HG03025 (cell line): ENCODE results near the gene GPR34.
"Not testable (repeated sequence)": the region's sequence is repeated elsewhere in the genome, so short reads cannot be mapped to it uniquely, and the experiment has no call there.

Experiments used
- ATAC-seq: cut with Tn5 transposase; IDR thresholded peaks from one replicate; pipeline ENCODE4 v1.9.1; 2021; ENCODE audit warnings: mild to moderate bottlenecking, moderate library complexity; ENCODE audit not compliant: unreplicated experiment, low FRiP score

Gene GPR34, protein sequence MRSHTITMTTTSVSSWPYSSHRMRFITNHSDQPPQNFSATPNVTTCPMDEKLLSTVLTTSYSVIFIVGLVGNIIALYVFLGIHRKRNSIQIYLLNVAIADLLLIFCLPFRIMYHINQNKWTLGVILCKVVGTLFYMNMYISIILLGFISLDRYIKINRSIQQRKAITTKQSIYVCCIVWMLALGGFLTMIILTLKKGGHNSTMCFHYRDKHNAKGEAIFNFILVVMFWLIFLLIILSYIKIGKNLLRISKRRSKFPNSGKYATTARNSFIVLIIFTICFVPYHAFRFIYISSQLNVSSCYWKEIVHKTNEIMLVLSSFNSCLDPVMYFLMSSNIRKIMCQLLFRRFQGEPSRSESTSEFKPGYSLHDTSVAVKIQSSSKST

DNA sequence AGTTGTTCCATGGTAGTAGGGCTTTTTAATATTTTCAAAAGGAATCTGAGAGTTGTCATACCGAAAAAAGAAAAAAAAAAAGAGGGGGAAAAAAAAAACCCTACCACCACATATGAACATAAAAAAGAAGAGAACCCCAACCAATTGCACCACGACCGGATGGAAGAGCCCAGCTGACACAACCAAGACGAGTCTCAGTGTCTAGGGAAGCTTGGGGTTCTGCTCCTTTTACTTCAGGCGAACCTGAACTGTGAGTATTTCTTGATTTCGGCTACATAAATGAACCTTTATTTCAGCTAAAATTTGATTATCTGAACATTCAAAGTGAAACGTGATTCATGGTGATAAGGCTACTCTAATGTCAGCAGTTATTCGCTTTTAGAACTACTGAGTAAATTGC, at the start of gene GPR34:
GPR34 (plus strand) TSS at position 139 of the 400 bp plus-strand sequence. CDS start 6,661 bp downstream, outside the sequence.
- no peak for ATAC-seq

DNA sequence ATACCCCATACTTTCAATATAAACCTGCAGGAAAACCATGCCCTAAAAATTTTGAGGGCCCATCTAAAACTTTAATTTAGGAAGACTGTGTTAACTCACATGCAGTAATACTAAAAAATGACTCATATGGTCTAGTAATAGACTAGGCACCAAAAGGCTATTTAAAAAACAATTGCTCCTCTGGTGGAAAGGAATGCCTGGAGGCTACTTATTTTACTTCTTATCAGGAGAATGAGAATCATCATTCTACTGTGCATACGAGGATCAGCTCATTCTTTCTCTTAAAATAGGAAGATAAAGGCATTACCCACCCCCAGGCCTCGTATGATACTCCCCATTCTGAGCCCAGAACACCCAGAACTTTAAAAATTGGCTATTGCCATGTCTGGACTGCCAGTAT, 42.6 kb upstream of the GPR34 start:
- ATAC-seq = not testable (repeated sequence)

DNA sequence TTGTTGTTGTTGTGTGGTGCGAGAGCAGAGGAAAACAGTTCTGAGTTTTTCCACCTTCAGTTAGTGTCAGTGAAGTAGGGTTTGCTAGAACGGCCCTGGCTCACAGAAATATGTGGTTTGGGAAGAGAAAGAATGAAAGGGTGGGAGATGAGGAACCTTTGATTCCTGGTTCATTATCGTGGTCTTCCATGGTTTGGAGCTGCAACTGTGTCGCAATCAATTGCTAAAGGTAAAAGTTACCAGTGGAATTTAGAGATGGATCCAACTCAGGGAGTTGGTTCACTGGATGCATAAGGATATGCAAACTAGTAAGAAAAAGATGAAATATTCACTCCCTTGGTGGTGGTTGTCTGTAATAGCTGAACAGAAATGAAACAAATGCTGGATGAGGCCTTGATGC, 35.6 kb upstream of the GPR34 start:
- ATAC-seq = no peak

DNA sequence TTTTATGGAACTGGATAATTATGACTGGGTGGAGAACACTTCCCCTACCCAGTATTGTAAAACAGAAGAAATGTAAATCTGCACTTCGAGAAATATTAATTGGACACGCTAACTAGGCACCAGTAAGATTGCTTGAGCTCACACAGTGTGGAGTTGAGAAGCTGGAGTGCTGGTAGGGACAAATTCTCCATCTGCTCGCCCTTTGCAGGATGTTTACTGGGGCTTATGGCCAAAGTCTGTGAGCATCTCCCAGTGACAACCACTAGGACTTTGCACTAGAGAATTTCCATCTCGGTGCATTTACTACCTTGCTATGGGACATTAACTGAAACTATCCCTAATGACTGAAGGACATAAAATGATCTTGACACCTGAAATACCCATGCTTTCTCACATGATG, 33.7 kb upstream of the GPR34 start:
- ATAC-seq = no peak

DNA sequence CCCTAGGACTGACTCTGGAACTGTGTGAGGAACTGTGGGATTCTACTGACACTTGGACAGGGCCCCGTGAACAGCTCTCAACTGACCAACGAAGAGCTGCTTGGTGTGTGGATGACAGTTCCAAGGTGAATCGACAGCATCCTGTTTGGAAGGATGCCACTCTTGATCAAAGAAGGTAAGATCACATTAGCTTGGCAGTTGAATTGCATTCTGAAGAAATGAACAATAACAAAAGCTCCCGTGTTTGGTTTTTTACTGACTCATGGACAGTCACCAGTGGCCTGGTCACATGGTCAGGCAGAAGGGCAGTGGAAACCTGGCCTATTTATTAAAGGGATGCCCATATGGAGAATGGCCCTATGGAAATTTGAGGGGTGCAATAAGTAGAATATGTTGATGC, 33.1 kb upstream of the GPR34 start:
- ATAC-seq = no peak

DNA sequence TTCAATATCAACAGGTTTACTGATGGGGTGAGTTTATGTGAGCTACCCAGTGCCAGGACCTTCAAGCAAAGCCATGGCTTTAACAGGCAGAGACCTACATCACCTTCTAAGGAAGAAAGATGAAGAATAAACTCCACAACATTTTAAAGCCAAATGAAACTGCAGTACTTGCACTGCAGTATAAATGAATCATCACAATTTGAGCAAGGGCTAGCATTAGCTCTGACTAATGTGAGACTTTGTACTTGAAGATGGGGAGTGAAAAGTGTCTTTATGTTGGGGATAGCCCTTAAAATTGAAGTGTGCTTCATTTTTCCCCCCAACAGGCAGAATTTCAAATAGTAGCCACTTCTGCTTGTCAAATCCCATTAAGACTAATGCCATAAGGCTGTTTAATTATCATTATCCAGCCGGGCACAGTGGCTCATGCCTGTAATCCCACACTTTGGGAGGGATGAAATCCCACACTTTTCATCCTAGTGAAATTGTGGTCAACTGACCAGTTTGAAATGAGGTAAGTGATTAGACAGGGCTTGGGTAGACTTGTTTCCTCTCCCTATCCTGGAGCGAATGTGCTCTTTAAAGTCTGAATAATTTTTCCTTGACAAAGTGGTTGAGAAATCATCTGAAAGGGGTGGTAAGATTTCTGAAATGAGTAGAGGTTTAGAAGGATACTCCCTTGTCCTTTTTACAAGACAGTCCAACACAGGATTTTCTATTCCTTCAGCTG, 27.2 kb upstream of the GPR34 start:
- no peak for ATAC-seq

DNA sequence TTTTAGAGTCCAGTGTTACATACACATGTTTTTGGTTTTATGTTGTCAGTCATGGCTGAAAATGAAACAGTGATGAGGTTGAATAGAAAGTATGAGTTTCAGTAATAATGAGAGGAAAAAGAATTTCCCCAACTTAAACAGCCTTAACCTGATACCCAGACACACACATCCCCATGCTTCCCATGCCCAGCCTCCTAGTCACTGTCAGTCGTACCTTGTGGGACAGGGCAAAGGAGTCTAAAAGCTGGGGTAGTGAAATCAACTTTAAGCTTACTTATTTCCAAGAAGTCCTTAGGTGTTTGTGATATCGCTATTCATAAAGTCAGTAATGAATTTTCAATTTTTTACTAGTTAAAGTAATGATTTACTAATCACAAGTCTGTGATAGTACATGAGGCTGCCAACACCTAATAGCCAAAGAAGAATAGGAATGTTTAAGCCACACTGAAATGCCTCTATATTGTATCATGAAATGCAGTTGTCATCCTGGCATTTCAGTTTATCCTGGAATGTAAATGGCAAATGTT, 24.3 kb upstream of the GPR34 start:
- no peak for ATAC-seq

DNA sequence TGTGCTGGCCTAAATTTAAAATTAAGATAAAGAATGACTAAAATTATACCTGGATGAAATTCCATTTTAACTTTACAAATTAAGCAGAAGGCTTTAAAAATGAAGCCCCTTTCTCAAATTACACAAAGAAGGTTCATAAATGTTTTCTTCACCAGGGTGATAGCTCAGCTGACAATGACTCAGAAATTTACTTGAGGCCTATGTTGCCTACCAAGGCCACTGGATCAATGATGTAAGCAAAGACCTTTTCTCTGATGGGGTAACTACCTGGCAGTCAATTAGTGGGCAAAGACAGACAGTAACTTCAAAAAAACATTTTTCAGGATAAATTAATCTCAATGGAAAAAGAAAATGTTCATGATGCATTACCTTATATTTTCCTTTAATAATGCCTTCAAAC, 23.9 kb upstream of the GPR34 start:
- ATAC-seq = no peak

DNA sequence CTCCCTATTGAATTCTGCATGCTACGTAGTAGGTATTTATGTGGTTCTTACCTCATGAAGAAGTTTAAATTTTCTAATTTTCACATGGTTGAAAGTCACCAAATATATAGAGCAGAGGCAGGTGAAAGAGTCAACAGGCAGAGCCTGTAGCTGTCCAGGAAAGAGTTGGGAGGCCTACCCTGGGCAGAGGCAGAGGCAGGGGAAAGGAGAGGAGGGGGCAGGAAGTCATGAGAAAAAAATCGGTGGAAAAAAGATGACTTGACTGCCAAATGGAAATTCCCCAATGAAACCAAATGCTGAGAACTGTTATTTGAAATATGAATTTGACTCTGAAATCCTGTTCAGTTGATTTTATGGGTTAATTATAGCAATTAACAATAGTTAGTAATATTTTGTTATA, 23.1 kb upstream of the GPR34 start:
- no peak for ATAC-seq

DNA sequence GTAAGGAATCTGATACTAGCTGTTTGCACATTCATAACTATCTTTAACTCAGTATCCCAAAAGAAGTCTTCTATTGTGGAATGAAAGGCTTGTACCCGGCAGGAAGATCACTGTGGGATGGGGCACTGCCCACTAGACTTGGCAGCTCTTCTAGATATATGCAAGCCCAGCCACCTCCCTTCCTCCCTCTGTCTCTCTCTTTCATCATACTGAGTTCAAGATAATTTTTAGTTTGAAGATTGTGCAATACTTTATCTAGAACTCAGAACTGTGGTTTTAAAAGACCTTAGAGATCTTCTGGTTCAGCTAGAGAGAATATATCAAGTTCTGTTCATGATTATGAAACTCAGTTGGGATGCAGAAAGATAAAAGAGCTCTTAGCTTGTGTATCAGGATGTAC, 22.5 kb upstream of the GPR34 start:
- ATAC-seq = no peak

DNA sequence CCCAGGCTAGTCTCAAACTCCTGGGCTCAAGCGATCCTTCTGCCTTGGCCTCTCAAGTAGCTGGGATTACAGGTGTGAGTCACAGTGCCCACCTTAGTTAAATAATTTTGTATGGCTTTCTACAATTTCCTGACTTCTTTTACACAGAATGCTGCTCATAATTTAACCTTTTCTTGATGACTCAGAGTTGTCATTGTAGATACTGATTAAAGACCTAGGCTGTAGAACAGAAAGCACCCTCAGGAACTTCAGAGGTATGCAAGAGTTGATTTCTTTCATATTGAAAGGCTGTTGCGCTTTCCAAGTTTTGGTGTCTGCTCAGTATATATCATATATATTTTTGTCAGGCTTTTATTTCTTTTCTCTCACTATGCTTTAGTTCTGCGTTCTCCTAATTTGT, 21.1 kb upstream of the GPR34 start:
- ATAC-seq = no peak

DNA sequence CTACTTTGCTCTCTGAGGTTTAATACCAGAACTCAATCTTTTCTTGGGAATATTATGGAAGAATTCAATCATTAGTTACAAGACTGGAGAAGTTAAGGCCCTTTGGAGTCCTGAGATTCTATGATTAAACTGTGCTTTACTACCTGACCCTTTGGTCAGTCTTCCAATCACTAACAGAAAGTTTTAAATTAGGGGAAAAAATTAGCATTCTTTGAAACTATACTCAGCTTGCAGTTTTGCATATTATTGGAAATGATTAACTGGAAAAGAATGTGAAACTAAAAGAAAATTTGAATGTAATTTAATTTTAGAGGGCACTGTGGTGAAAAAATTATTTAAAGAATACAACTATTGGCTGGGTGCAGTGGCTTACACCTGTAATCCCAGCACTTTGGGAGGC, 18.7 kb upstream of the GPR34 start:
- ATAC-seq = no peak

DNA sequence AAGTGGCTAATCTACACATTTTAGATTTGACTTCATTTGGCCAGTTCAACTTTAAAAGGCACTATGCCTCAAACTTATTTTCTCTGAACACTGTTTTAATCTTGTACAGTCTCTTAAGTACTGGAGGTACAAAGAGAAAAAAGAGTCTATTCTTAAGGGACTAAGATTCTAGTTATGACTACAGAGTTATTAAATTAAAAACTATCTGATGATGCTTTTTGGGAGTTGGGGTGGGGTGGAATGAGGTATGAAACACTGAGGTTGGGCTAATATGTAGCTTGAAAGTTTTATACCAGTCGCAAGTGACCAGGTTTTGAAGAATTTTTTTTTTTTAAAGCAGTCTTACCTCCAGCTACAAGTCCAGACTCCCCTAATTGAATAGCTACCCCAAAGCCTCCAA, 17.7 kb upstream of the GPR34 start:
- no peak for ATAC-seq

DNA sequence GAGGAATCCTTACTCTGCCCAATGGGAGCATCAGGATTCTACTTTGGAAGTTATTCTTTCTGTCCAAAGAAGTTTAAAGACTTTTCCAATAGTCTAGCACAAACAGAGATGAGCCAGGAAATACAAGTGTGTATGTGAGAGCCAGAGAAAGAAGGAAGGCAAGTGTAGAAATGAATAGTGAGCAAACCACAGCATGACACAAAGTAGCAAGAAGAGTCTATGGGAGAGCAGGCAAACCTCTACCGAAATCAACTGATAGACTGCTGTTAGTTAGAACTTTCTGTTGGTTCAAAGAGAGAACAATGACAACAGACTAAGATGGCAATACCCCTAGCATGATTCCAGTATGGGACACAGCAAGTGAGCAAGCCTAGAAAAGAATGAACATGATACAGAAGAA, 16.1 kb upstream of the GPR34 start:
- ATAC-seq = no peak

DNA sequence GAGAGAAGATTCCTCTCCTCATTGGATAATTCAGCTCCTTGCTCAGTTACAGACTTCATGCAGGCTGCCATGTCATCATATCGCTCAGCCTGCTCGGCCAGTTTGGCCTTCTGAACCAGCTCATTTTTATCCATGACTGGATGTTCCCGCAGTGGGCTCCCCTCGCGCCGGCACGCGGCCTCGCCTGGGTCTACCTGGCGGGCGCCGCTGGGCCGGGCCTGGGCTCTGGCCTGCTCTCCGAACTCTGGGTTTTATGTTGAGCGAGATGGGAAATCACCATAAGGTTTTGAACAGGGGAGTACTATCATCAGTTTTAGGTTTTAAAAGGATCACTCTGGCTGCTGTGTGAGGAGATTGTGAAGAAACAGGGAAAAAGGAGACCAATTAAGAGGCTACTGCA, 12.4 kb upstream of the GPR34 start:
- not testable (repeated sequence) for ATAC-seq

DNA sequence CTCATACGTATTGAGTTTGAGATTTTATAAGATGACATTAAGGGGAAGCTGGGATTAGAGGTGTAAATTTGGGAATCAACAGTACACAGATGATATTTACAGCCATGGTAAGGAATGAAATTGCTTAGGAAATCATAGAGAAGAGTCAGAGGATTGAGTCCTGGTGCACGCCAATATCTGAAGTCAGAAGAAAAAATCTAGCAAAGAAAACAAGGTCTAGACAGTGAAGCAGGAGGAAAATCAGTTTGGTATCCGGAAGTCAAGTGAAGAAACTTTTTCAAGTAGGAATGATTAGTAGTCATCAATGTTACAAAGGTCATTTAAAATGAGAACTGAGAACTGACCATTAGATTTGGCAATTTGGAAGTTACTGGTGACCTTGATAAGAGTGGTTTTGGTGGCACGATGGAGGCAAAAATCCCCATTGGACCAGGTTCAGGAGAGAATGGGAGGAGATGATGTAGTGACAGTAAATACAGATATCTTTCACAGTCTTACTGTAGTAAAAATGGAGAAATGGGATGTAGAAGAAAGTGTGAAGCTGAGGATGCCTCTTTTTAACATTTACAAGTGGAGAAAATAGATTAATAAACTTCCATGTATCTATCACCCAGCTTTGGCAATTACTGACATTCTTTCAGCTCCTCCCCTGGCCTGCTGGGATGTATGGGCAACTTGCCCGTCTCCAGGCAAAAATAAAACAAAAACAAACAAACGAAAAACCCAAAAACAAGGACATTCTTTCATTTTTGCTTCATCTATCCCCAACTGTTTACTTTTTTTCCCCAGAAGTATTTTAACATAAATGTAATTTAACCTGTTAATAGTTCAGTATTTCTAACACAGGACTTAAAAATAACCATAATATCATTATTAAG, 11.4 kb upstream of the GPR34 start:
- no peak for ATAC-seq

DNA sequence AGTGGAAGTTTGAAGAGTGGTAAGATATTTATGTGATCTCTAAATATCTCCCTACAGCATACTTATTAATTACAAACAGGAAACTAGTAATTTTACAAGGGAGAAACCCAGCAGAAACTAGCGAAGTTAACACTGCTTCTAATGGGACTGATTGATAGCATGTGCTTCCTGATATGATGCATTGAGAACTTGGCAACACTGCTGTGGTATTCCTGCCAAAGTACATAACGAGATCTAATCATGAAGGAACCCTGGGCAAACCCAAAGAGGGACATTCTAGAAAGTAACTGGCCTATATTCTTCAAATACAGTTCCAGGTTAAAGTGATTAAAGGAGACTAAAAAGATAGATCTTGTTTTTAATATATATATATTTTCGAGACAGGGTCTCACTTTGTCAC, 4.6 kb upstream of the GPR34 start:
- ATAC-seq = no peak

DNA sequence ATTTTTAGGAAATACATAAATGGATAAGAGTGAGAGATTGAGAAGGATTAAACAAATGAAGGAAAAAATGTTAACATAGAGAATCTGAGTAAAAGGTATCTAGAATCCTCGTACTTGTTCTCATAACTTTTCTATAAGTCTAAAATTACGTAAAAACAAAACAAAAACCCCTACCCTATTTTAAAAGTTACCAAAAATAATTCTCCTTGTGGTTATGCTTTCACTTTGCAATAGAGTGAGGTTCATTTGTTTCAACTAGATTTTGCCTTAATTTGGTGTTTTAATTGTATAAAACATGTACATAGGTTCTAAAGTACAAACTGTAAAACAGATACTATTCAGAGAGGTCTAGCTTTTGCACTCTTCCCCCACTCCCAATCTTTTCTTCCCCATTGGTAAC, 3.8 kb upstream of the GPR34 start:
- no peak for ATAC-seq

DNA sequence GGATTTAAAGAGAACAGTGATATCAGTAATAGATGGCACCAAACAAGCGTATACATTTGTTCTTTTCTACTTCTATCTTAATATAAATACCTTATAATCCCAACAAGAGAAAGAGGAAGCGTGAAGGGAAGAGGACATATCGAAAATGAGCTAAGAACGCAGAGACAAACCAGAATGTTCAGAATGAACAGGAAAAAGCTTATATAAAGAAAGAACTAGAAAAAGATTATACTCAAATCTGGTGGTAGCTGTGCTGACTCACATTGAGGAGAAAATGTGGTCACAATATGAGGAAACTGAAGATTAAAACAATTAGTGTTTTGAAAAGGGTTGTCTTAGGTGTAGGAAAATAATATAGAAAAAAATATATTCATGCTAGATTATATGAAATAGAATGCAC, 2.0 kb upstream of the GPR34 start:
- ATAC-seq = no peak

DNA sequence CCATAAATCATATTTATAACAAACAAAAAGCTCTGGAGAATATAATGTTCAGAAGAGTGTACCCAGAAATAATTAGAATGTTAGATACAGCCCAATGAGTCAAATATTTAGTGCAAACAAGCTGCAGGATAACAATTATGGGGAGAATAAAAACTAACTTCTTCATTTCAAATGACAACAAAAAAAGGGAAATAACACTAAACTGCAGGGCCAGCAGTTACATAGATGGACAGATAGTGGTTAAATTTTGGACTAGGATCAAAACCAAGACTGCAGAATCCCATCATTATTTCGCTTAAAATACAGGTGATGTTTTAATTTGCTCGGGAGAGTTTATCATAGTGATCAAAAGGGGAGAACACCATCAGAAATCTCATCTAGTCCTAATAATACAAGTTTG, 617 bp upstream of the GPR34 start:
- ATAC-seq = no peak

DNA sequence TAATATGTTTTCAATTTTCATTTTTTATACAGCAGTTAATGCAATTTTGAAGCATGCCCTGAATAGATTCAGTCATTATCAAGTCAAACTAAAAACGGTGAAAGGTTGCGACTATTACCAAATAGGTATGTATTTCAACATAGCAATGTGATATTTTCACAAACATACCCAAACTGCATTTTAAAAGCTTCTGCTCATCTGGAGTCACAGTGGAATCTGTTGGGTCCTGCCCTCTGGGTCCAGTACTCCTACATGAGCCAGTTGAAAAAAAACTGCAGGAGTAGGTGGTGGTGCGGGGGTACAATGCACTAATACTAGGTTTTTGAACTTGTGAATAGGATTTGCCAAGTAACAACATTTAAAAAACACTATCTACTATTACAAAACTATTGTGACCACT, 938 bp downstream of the GPR34 start:
- ATAC-seq = no peak
